Left lung (tissue), 10 donors: ENCODE measurements around the gene HSPB2. TPM values are rescaled to one million over a fixed set of nuclear protein-coding genes. Genes with fewer than 3 reads are reported as not detected.
"Not testable (repeated sequence)": the region's sequence is repeated elsewhere in the genome, so short reads cannot be mapped to it uniquely, and the experiment has no call there.

Source experiments
- ATAC-seq: fragments of 200-7000 bp; cut with Tn5 transposase; one replicate; pipeline ENCODE4 v1.9.1; 2020; ENCODE audit warnings: moderate library complexity
- DNase-seq, 4 donors: peaks; one replicate each; pipeline ENCODE4 v3.0.0-alpha.2; 2013 to 2020
- H3K27ac ChIP-seq, 2 donors: fragments of 200-600 bp; sonication (generic) in 1 of 2; one replicate each; pipeline versions ENCODE4 v1.5.0 to v1.8.0; 2020 to 2021
- H3K27me3 ChIP-seq, 2 donors: fragments of 200-600 bp; sonication (generic) in 1 of 2; one replicate each; pipeline versions ENCODE4 v1.5.0 to v1.8.0; 2020 to 2021
- H3K36me3 ChIP-seq, 2 donors: fragments of 200-600 bp; sonication (generic) in 1 of 2; one replicate each; pipeline versions ENCODE4 v1.5.0 to v1.8.0; 2020 to 2021
- H3K4me1 ChIP-seq, 2 donors: fragments of 200-600 bp; one replicate each; pipeline ENCODE4 v1.8.0; 2021
- H3K4me3 ChIP-seq, 2 donors: fragments of 200-600 bp; sonication (generic) in 1 of 2; one replicate each; pipeline versions ENCODE4 v1.5.0 to v1.8.0; 2020 to 2021; ENCODE audit warnings: mild to moderate bottlenecking in 1 of 2
- H3K9me3 ChIP-seq, 2 donors: fragments of 200-600 bp; sonication (generic) in 1 of 2; one replicate each; pipeline versions ENCODE4 v1.5.0 to v1.8.0; 2020 to 2021
- intact Hi-C, 2 donors: fragments of 100-400 bp; cut with DNase I; formaldehyde crosslinking; loops; one replicate each; pipeline versions ENCODE4 v1.11.2 to v1.14.2; 2022
- polyA plus RNA-seq, 6 donors: library from polyadenylated mRNA; unstranded; fragments of 120-200 nt; gene quantifications; one replicate each; pipeline ENCODE4 v1.2.1, GENCODE V29; 2013; ENCODE audit not compliant: insufficient read length in 6 of 6
- total RNA-seq, 2 donors: library from RNA; stranded (reverse); fragmentation: NEBNext Ultra II Directional; extraction: Animal tissue kit (Norgen Biotek cat#: 25700); gene quantifications; one replicate each; pipeline ENCODE4 v1.2.1, GENCODE V29; 2021
- TF ChIP-seq, protein P1 (sequence below), 2 donors: fragments of 200-600 bp; sonication (generic) in 1 of 2; IDR thresholded peaks; one replicate each; pipeline versions ENCODE4 v1.5.0 to v1.8.0; 2021; ENCODE audit warnings: antibody characterized with exemption in 2 of 2
- donor health status: DM: no; HTN: yes; CAD: no.
- donor health status: DM: no; HTN: no; CAD: no.

HSPB2 gene
- total and polyA plus RNA-seq, 8 donors, result 3.7 to 7.2 (median 4.8) TPM

DNA sequence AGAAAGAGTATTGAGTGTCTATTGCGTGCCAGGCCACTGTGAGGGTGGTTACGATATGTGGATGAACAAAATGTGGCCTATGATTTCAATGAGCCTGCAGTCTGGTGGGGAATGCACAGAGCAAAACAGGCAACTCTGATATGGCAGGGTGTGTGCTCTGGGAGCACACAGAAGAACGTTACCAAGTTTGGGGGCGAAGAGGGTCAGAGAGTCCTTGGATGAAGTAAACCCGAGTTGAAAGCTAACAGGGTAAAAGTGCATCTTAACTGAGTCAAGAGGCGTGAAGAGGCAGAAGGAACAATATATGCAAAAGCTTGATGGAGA is 32.9 kb upstream of the HSPB2 start:
- peak; percentile 2 for ATAC-seq

DNA sequence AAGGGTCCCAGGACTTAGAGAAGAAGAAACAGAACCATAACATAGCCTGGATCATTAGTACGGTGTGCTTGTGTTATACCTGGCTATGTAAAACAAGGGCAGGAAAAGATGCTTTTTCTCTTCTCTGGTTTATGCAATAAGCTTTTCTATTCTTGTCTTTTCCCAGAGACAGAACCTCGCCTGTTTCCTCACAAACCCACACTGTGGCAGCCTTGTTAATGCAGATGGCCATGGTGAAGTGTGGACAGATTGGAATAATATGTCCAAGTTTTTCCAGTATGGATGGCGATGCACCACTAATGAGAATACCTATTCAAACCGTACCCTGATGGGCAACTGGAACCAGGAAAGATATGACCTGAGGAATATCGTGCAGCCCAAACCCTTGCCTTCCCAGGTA is 30.3 kb upstream of the HSPB2 start:
- intact Hi-C loops, result no loop called here
- no peak overlapping the region for H3K4me3 ChIP-seq
- TF ChIP-seq, protein P1, sequence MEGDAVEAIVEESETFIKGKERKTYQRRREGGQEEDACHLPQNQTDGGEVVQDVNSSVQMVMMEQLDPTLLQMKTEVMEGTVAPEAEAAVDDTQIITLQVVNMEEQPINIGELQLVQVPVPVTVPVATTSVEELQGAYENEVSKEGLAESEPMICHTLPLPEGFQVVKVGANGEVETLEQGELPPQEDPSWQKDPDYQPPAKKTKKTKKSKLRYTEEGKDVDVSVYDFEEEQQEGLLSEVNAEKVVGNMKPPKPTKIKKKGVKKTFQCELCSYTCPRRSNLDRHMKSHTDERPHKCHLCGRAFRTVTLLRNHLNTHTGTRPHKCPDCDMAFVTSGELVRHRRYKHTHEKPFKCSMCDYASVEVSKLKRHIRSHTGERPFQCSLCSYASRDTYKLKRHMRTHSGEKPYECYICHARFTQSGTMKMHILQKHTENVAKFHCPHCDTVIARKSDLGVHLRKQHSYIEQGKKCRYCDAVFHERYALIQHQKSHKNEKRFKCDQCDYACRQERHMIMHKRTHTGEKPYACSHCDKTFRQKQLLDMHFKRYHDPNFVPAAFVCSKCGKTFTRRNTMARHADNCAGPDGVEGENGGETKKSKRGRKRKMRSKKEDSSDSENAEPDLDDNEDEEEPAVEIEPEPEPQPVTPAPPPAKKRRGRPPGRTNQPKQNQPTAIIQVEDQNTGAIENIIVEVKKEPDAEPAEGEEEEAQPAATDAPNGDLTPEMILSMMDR (IDR thresholded peaks at IDR 0.05), result no peak
- peaks cover 5 to 19% of the 10 kb centered on the region in 2 donors for H3K4me1 ChIP-seq
- H3K36me3 ChIP-seq, result peaks cover 0 to 3% of the 10 kb centered on the region in 2 donors
- no peak overlapping the region for H3K27ac ChIP-seq
- H3K27me3 ChIP-seq, result no peaks in the 10 kb centered on the region
- no peak for DNase-seq
- H3K9me3 ChIP-seq, result no peaks in the 10 kb centered on the region
- ATAC-seq, result no peak

More for the DNA sequence above, 32.9 kb upstream of the HSPB2 start:
- no peak for DNase-seq
- peaks cover 5 to 19% of the 10 kb centered on the region in 2 donors for H3K4me1 ChIP-seq
- peak overlapping the region; percentile 52 to 73 for H3K4me3 ChIP-seq
- H3K27me3 ChIP-seq, result no peaks in the 10 kb centered on the region
- peak overlapping the region; percentile 92 to 97 for H3K27ac ChIP-seq
- H3K9me3 ChIP-seq, result no peaks in the 10 kb centered on the region
- intact Hi-C loops, result loop anchor here in 1 of 2 donors (10.0 kb wide), 1 partner anchor 45 kb away; no protein-coding TSS in a partner anchor
- TF ChIP-seq, protein P1 (IDR thresholded peaks at IDR 0.05), result no peak
- peaks cover 0 to 14% of the 10 kb centered on the region in 2 donors for H3K36me3 ChIP-seq

DNA sequence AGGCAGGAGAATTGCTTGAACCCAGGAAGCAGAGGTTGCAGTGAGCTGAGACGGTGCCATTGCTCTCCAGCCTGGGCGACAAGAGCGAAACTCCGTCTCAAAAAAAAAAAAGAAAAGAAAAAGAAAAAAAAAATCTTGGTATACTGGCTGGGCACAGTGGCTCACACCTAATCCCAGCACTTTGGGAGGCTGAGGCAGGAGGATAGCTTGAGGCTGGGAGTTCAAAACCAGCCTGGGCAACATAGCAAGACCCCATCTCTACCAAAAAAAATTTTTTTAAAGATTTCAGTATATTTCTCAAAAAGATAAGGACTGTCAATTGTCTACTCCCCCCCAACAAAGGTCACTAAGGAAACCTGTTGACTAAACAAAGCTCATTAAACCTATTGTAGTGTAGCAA is 27.5 kb upstream of the HSPB2 start:
- H3K4me3 ChIP-seq, intact Hi-C loops, H3K27ac ChIP-seq, H3K36me3 ChIP-seq, DNase-seq, ATAC-seq, H3K27me3 ChIP-seq, H3K4me1 ChIP-seq, H3K9me3 ChIP-seq: not testable (repeated sequence)

DNA sequence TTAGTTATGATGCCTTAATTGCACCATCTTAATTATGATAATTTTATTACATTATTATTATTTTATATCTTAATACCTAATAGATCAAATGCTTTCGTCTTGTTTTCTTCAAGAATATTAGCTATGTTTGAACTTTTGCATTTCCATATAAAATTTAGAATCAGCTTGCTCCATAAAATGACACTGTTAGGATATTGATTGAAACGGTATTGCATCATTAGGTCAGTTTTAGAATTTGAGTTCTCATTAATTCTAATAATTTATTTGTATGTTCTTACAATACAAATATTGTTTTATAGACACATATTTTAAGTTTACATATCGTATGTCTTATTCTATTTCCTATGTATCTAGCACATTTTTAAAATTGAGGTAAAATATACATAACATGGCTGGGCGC is 26.5 kb upstream of the HSPB2 start:
- Histone ChIP-seq H3K36me3 (peaks cover 0 to 3% of the 10 kb centered on the region in 2 donors), H3K9me3 (no peaks in the 10 kb centered on the region), H3K4me3 (no peak overlapping the region), H3K27me3 (no peaks in the 10 kb centered on the region), H3K27ac (no peak overlapping the region), H3K4me1 (no peaks in the 10 kb centered on the region)
- TF ChIP-seq, protein P1 (IDR thresholded peaks at IDR 0.05), result no peak
- ATAC-seq (no peak), DNase-seq (no peak)
- intact Hi-C loops, result no loop called here

DNA sequence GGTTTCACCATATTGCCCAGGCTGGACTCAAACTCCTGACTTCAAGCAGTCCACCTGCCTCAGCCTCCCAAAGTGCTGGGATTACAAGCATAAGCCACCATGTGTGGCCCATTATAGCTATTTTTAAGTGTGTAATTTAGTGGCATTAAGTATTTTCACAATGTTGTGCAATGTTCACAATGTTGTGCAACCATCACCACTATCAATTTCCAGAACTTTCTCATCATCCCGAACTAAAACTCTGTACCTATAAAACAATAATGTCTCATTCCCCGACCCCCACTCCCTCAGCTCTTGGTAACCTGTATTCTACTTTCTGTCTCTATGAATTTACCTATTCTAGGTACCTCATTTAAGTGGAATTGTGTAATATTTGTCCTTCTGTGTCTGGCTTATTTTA is 25.7 kb upstream of the HSPB2 start:
- no peak for DNase-seq
- peaks cover 0 to 3% of the 10 kb centered on the region in 2 donors for H3K36me3 ChIP-seq
- no peak for ATAC-seq
- no peak overlapping the region for H3K4me3 ChIP-seq
- no peaks in the 10 kb centered on the region for H3K4me1 ChIP-seq
- TF ChIP-seq, protein P1 (IDR thresholded peaks at IDR 0.05), result no peak
- intact Hi-C loops, result no loop called here
- H3K9me3 ChIP-seq, result no peaks in the 10 kb centered on the region
- no peak overlapping the region for H3K27ac ChIP-seq
- no peaks in the 10 kb centered on the region for H3K27me3 ChIP-seq

DNA sequence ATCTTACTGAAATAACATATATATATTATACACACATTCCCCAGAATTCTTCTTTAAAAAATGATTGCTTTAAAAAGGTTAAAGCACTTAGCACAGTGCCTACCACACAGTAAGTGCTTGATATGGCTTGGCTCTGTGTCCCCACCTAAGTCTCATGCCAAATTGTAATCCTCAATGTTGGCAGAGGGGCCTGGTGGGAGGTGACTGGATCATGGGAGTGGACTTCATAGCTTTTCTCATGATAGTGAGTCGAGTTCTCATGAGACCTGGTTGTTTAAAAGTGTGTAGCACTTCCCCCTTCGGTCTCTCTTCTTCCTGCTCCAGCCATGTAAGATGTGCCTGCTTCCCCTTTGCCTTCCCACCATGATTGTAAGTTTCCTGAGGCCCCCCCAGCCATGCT is 7.1 kb upstream of the HSPB2 start:
- intact Hi-C loops, result no loop called here
- Histone ChIP-seq H3K27ac (no peak overlapping the region), H3K4me1 (no peaks in the 10 kb centered on the region), H3K9me3 (peaks cover 0 to 2% of the 10 kb centered on the region in 2 donors), H3K27me3 (peaks cover 0 to 5% of the 10 kb centered on the region in 2 donors), H3K36me3 (no peaks in the 10 kb centered on the region), H3K4me3 (no peak overlapping the region)
- ATAC-seq (no peak), DNase-seq (no peak)
- TF ChIP-seq, protein P1 (IDR thresholded peaks at IDR 0.05), result no peak
